GM06990 (cell line): Measurements from ENCODE around the gene EGR4.

Experiments
- DNase-seq: peaks from one replicate; pipeline ENCODE4 v3.0.0-alpha.2; 2011; ENCODE audit not compliant: insufficient read length; ENCODE audit errors: extremely low read depth
- H3K27me3 ChIP-seq: replicated peaks from 2 replicates; pipeline ENCODE4 v1.6.0; 2011; ENCODE audit warnings: low read length; ENCODE audit not compliant: control insufficient read depth, insufficient read depth
- H3K36me3 ChIP-seq: 2 replicates; pipeline ENCODE4 v1.5.1; 2011; ENCODE audit warnings: low read length; ENCODE audit not compliant: control insufficient read depth, insufficient read depth
- H3K4me3 ChIP-seq: replicated peaks from 2 replicates; pipeline ENCODE4 v1.5.1; 2011; ENCODE audit warnings: low read depth, mild to moderate bottlenecking, control low read depth, low read length
- CTCF ChIP-seq: IDR thresholded peaks from 2 replicates; pipeline ENCODE4 v1.5.1; 2011; ENCODE audit warnings: low read length, control low read depth, mild to moderate bottlenecking, inconsistent platforms; ENCODE audit not compliant: insufficient read depth, poor library complexity, severe bottlenecking

The EGR4 gene

DNA sequence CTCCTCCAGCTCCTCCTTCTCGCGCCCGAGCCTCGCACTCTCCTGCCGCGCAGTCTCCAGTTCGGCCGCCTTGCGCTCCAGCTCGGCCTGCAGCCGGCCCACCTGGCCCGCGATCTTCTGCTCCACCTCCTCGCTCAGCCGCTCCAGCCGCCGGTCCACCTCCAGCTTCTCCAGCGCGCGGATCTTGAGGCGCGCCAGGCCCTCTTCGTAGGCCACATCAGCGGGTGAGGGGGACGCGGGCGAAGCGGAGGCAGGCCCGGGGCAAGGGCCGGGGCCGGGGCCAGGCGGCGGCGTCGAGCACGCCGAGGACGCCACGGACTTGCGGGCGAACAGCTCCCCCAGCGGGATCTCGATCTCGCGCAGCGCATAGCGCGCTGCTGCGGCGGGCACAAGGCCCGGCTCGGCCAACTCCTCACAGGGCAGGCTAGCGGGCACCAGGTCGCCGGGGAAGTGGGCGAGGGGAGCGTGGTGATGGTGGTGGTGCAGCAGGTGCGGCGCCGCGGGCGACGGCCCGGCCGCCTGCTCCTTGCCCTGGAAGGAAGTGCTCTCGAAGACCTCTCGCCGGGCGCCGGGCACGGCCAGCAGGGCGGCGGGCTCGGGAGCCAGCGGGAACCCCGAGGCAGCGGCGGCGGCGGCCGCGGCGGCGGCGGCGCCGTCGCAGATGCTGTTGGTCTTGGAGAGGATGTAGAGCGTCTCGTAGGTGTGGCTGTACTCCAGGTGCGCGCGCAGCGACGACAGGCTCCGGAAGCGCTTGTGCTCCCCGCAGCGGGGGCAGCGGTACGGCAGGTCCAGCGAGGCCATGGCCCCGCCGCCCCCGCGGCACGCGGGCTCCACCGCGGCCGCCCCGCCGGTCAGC, 24.3 kb downstream of the EGR4 start:
- peak; percentile 77 for DNase-seq
- Histone ChIP-seq H3K36me3 (peaks cover 10% of the 10 kb centered on the region), H3K4me3 (peak overlapping the region; percentile 65), H3K27me3 (no peaks in the 10 kb centered on the region)
- TF ChIP-seq CTCF, result no peak

DNA sequence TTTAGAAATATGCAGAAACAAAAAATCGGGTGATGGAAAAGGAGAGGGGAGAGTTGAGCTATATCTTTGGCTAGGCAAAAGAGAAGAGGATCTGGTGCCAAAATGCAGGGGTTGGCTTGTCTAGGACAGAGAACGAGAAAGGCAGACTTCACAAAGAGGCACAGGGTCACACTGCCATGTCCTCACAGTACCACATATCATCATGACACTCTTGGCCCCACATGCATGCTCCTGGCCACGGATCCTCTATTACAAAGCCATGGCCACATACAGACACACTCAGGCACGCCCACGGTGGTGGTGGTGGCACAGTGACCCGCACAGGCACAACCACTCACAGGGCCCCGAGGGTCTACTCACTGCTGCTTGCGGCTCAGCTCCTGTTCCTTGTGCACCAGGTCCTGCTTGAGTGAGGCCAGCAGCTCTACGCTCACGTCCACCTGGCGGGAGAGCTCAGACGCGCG, 24.9 kb downstream of the EGR4 start:
- TF ChIP-seq CTCF, result no peak
- no peak overlapping the region for H3K4me3 ChIP-seq
- no peaks in the 10 kb centered on the region for H3K27me3 ChIP-seq
- no peak for DNase-seq
- peaks cover 13% of the 10 kb centered on the region for H3K36me3 ChIP-seq

DNA sequence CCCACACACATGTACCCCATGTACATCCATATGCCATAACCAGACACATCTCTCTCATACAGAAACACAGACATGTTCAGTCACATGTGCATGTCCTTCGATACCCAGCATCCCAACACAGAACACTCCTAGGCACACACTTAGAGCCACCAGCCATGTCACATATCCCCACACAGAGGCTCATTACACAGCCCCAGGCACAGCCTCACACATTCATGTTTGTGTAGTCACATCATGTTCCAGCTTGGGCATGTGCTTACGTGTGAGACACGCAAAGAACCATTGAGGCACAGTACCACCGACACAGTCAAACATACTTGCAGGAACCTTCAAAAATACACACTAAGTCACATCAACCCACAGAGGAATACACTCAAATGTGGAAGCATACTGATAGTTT, 26.3 kb downstream of the EGR4 start:
- peaks cover 17% of the 10 kb centered on the region for H3K36me3 ChIP-seq
- H3K27me3 ChIP-seq, result no peaks in the 10 kb centered on the region
- DNase-seq, result no peak
- H3K4me3 ChIP-seq, result no peak overlapping the region
- no peak for TF ChIP-seq CTCF

- H3K4me3 ChIP-seq, result no peak overlapping the region
- no peak for DNase-seq
- peaks cover 18% of the 10 kb centered on the region for H3K36me3 ChIP-seq
- H3K27me3 ChIP-seq, result no peaks in the 10 kb centered on the region
- no peak for TF ChIP-seq CTCF
Measured at GRCh38 chr2:73266061-73266901, 27.1 kb downstream of the EGR4 start.

DNA sequence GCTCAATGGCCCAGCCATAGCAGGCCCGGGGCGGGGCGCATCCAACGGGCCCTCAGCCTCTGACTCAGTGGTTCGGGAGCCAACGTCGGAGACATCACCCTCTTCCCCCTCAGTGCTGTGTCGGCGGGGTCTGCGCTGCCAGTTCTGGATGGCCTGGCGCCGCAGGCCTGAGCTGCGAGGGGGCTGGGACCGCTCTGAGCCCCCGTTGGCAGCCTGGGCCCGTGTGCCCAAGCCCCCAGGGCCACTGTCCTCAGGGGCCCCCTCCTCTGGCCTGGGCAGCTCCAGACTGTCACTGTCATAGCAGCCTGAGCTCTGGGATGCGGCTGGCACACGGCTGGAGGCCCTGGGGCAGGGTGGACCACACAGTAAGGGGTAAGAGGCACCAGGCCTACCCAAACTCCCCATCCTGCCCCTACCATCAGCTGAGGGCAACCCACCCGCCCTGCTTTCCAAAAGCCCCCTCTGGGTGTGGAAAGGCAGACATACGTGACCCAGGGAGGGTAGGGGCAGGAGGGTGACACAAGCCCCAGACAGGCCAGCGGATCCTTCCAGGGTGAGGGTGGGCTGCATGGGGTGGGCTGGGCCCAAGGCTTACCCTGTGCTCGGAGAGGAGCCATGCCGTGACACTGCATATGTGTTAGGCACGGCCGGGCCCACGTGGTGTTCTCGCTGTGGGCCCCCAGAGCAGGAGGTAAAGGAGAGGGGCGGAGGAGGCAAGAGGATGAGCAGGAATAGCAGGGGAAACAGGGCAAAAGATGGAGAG, 27.9 kb downstream of the EGR4 start:
- no peak for DNase-seq
- Histone ChIP-seq H3K4me3 (no peak overlapping the region), H3K36me3 (peaks cover 19% of the 10 kb centered on the region), H3K27me3 (no peaks in the 10 kb centered on the region)
- no peak for TF ChIP-seq CTCF
